H9 (cell line): ENCODE data around the gene DAPK2. TPM values are rescaled to one million over a fixed set of nuclear protein-coding genes. Genes with fewer than 3 reads are reported as not detected.

Source experiments
- DNase-seq: peaks from one replicate; pipeline ENCODE4 v3.0.0-alpha.2; 2017
- H2AFZ ChIP-seq: one replicate; pipeline ENCODE4 v1.6.1; 2013; ENCODE audit warnings: mild to moderate bottlenecking, low read length, control low read depth, moderate library complexity
- H2AK5ac ChIP-seq: 2 replicates; pipeline ENCODE4 v1.6.1; 2013; ENCODE audit warnings: low read length, control low read depth, mixed read lengths; ENCODE audit not compliant: insufficient read length
- H2BK120ac ChIP-seq: one replicate; pipeline ENCODE4 v1.6.1; 2013; ENCODE audit warnings: low read depth, mild to moderate bottlenecking, low read length, control low read depth, inconsistent platforms; ENCODE audit not compliant: poor library complexity, severe bottlenecking
- H2BK12ac ChIP-seq: 2 replicates; pipeline ENCODE4 v1.6.1; 2013; ENCODE audit warnings: low read length, control low read depth, mixed read lengths, low read depth; ENCODE audit not compliant: insufficient read length
- H2BK15ac ChIP-seq: 2 replicates; pipeline ENCODE4 v1.6.1; 2013; ENCODE audit warnings: low read depth, low read length, control low read depth
- H2BK20ac ChIP-seq: one replicate; pipeline ENCODE4 v1.6.1; 2013; ENCODE audit warnings: low read depth, mild to moderate bottlenecking, low read length, control low read depth, inconsistent platforms; ENCODE audit not compliant: poor library complexity, severe bottlenecking
- H2BK5ac ChIP-seq: 2 replicates; pipeline ENCODE4 v1.6.1; 2013; ENCODE audit warnings: low read length, control low read depth, mixed read lengths; ENCODE audit not compliant: insufficient read length
- H3K14ac ChIP-seq: 2 replicates; pipeline ENCODE4 v1.6.1; 2013; ENCODE audit warnings: low read length, control low read depth; ENCODE audit not compliant: insufficient read depth
- H3K18ac ChIP-seq: 2 replicates; pipeline ENCODE4 v1.6.1; 2013; ENCODE audit warnings: low read depth, mild to moderate bottlenecking, mixed read lengths, low read length, control low read depth; ENCODE audit not compliant: insufficient read length
- H3K23ac ChIP-seq: 2 replicates; pipeline ENCODE4 v1.6.1; 2013; ENCODE audit warnings: low read length, control low read depth, mixed read lengths, low read depth; ENCODE audit not compliant: insufficient read length
- H3K23me2 ChIP-seq: 2 replicates; pipeline ENCODE4 v1.6.1; 2013; ENCODE audit warnings: low read depth, mild to moderate bottlenecking, mixed read lengths, low read length, control low read depth; ENCODE audit not compliant: insufficient read length, poor library complexity, severe bottlenecking
- H3K27ac ChIP-seq: 2 replicates; pipeline ENCODE4 v1.5.1; 2013; ENCODE audit warnings: low read length, control low read depth, mixed read lengths, low read depth; ENCODE audit not compliant: insufficient read length
- H3K27me3 ChIP-seq: 2 replicates; pipeline ENCODE4 v1.6.1; 2013; ENCODE audit warnings: low read length, control low read depth, inconsistent platforms; ENCODE audit not compliant: insufficient read depth
- H3K4ac ChIP-seq: 2 replicates; pipeline ENCODE4 v1.6.1; 2013; ENCODE audit warnings: low read depth, mild to moderate bottlenecking, control low read depth, inconsistent platforms, low read length, moderate library complexity
- H3K4me1 ChIP-seq: 2 replicates; pipeline ENCODE4 v1.6.1; 2013; ENCODE audit warnings: low read length, control low read depth, inconsistent platforms; ENCODE audit not compliant: insufficient read depth
- H3K4me2 ChIP-seq: 2 replicates; pipeline ENCODE4 v1.6.1; 2013; ENCODE audit warnings: low read length, control low read depth, mixed read lengths; ENCODE audit not compliant: insufficient read length, insufficient read depth
- H3K56ac ChIP-seq: 2 replicates; pipeline ENCODE4 v1.6.1; 2013; ENCODE audit warnings: low read depth, mild to moderate bottlenecking, mixed read lengths, low read length, control low read depth; ENCODE audit not compliant: insufficient read length
- H3K79me1 ChIP-seq: 2 replicates; pipeline ENCODE4 v1.6.1; 2013; ENCODE audit warnings: low read depth, mild to moderate bottlenecking, moderate library complexity, low read length, control low read depth, inconsistent platforms; ENCODE audit not compliant: insufficient read depth, poor library complexity, severe bottlenecking
- H3K79me2 ChIP-seq: 2 replicates; pipeline ENCODE4 v1.6.1; 2013; ENCODE audit warnings: low read length, control low read depth, inconsistent platforms; ENCODE audit not compliant: insufficient read depth
- H3K9ac ChIP-seq: 2 replicates; pipeline ENCODE4 v1.6.1; 2013; ENCODE audit warnings: low read length, control low read depth, mixed read lengths; ENCODE audit not compliant: insufficient read length; ENCODE audit errors: extremely low read depth
- H3K9me3 ChIP-seq: one replicate; pipeline ENCODE4 v1.6.1; 2013; ENCODE audit warnings: low read depth, low read length, inconsistent platforms; ENCODE audit not compliant: control insufficient read depth
- H3T11ph ChIP-seq: one replicate; pipeline ENCODE4 v1.6.1; 2013; ENCODE audit warnings: mild to moderate bottlenecking, low read length, control low read depth, inconsistent platforms
- H4K20me1 ChIP-seq: one replicate; pipeline ENCODE4 v1.6.1; 2013; ENCODE audit not compliant: control insufficient read depth, insufficient read length, insufficient read depth
- H4K5ac ChIP-seq: 2 replicates; pipeline ENCODE4 v1.6.1; 2013; ENCODE audit warnings: low read depth, mild to moderate bottlenecking, mixed read lengths, low read length, control low read depth; ENCODE audit not compliant: insufficient read length
- H4K8ac ChIP-seq: replicated peaks from 2 replicates; pipeline ENCODE4 v1.6.1; 2013; ENCODE audit warnings: low read length, control low read depth, mixed read lengths, low read depth; ENCODE audit not compliant: insufficient read length
- H4K91ac ChIP-seq: 2 replicates; pipeline ENCODE4 v1.6.1; 2013; ENCODE audit warnings: low read depth, mild to moderate bottlenecking, moderate library complexity, mixed read lengths, low read length, control low read depth; ENCODE audit not compliant: insufficient read length
- H3K27ac Mint-ChIP-seq, 3 experiments: 2 replicates in 2 of 3; 3 replicates in 1 of 3; pipeline ENCODE4 v1.8.0; 2020 to 2021; ENCODE audit warnings: mixed read lengths in 3 of 3, mild to moderate bottlenecking in 1 of 3, moderate library complexity in 1 of 3
- H3K27me3 Mint-ChIP-seq: 2 replicates; pipeline ENCODE4 v1.8.0; 2021; ENCODE audit warnings: low read depth, mild to moderate bottlenecking, moderate library complexity, mixed read lengths
- H3K36me3 Mint-ChIP-seq, 3 experiments: 2 replicates in 2 of 3; 3 replicates in 1 of 3; pipeline ENCODE4 v1.8.0; 2020 to 2021; ENCODE audit warnings: low read depth in 3 of 3, mixed read lengths in 3 of 3; ENCODE audit not compliant: insufficient read depth in 1 of 3
- H3K4me1 Mint-ChIP-seq, 2 experiments: 2 replicates each; pipeline ENCODE4 v1.8.0; 2020; ENCODE audit warnings: mixed read lengths in 2 of 2
- H3K4me3 Mint-ChIP-seq, 2 experiments: 2 replicates in 1 of 2; 3 replicates in 1 of 2; pipeline ENCODE4 v1.8.0; 2020 to 2021; ENCODE audit warnings: mild to moderate bottlenecking in 2 of 2, mixed read lengths in 2 of 2, moderate library complexity in 1 of 2
- H3K9me3 Mint-ChIP-seq, 2 experiments: 2 replicates in 1 of 2; 3 replicates in 1 of 2; pipeline ENCODE4 v1.8.0; 2020; ENCODE audit warnings: mild to moderate bottlenecking in 2 of 2, mixed read lengths in 2 of 2, moderate library complexity in 1 of 2
- CTCF ChIP-seq: fragments of 200-600 bp; sonication (generic); conservative IDR thresholded peaks from 3 replicates; pipeline ENCODE4 v1.8.0; 2021; ENCODE audit warnings: antibody characterized with exemption, mild to moderate bottlenecking
- WGBS: extraction: QIAGEN DNeasy Blood & Tissue Kit; methylation state at CpG from one replicate; pipeline ENCODE4 v1.1.7; 2013; ENCODE audit warnings: missing lambda C conversion rate, low lambda C conversion rate, mixed read lengths; ENCODE audit not compliant: insufficient read length; ENCODE audit errors: extremely low coverage; 5-methylcytosine and 5-hydroxymethylcytosine counted together
- total RNA-seq: library from RNA; stranded (reverse); gene quantifications from 2 replicates; pipeline ENCODE4 v1.2.1, GENCODE V29; 2021

The DAPK2 gene
- total RNA-seq, 1 experiment from 2014 or later, result 3.5 TPM

GRCh38 chr15:64017082-64017588, 29.1 kb downstream of the DAPK2 start:
- Histone ChIP-seq H3K18ac (no peak overlapping the region), H3T11ph (no peak overlapping the region), H3K9ac (no peak overlapping the region), H3K79me2 (no peaks in the 10 kb centered on the region), H2BK12ac (no peak overlapping the region), H3K4me1 (no peaks in the 10 kb centered on the region), H4K20me1 (no peaks in the 10 kb centered on the region), H2AFZ (no peak overlapping the region), H3K79me1 (no peaks in the 10 kb centered on the region), H2AK5ac (no peak overlapping the region), H3K4me2 (no peak overlapping the region), H3K27ac (no peak overlapping the region), H2BK5ac (no peak overlapping the region), H3K27me3 (no peaks in the 10 kb centered on the region), H3K4ac (no peak overlapping the region), H4K5ac (no peak overlapping the region), H2BK20ac (no peak overlapping the region), H3K56ac (no peak overlapping the region), H4K91ac (no peak overlapping the region), H2BK15ac (no peak overlapping the region), H3K9me3 (no peaks in the 10 kb centered on the region), H4K8ac (no peak overlapping the region), H3K23me2 (no peaks in the 10 kb centered on the region), H3K14ac (no peak overlapping the region), H3K23ac (no peak overlapping the region), H2BK120ac (no peak overlapping the region)
- Mint-ChIP-seq H3K9me3 (no peaks in the 10 kb centered on the region), H3K4me3 (no peak overlapping the region), H3K36me3 (no peaks in the 10 kb centered on the region), H3K27me3 (no peaks in the 10 kb centered on the region), H3K27ac (no peak overlapping the region), H3K4me1 (peaks cover 4 to 7% of the 10 kb centered on the region in 2 experiments)
- WGBS, result no CpG with 5 or more reads among the region's 5 CpGs
- TF ChIP-seq CTCF, result no peak
- no peak for DNase-seq
